ENCODE results near the gene SMAGP. TPM values are rescaled to one million over a fixed set of nuclear protein-coding genes. Genes with fewer than 3 reads are reported as not detected.

The SMAGP gene
- total RNA-seq, 1 experiment from 2014 or later, result 12.4 TPM

DNA sequence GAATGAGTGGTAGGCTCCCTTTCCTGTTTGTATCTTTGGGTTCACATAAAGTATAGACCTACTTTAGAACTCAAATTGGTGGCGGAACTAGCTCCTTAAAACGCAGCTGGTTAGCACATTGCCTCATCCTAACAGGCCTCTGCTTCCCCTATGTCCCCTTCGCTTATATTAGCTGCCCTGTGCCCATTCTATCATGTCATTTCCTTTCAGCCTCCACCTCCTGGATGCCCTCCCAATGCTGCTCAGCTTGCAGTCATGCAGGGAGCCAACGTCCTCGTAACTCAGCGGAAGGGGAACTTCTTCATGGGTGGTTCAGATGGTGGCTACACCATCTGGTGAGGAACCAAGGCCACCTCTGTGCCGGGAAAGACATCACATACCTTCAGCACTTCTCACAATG is 28.1 kb downstream of the SMAGP start:
- Histone ChIP-seq H3K56ac (ENCODE audit: insufficient read length, low read depth, low read length) (no peak overlapping the region), H3K4me2 (ENCODE audit: insufficient read depth, insufficient read length, low read length) (no peak overlapping the region), H2AK5ac (ENCODE audit: insufficient read length, low read length) (no peak overlapping the region), H3K27ac (ENCODE audit: insufficient read length, low read depth, low read length) (no peak overlapping the region), H3K9me3 (ENCODE audit: control insufficient read depth, low read depth, low read length) (no peaks in the 10 kb centered on the region), H3K23me2 (ENCODE audit: insufficient read length, low read depth, low read length, poor library complexity, severe bottlenecking) (peaks cover 4% of the 10 kb centered on the region), H4K8ac (replicated peaks; ENCODE audit: insufficient read length, low read depth, low read length) (no peak overlapping the region), H3T11ph (ENCODE audit: low read length) (no peak overlapping the region), H4K5ac (ENCODE audit: insufficient read length, low read depth, low read length) (no peak overlapping the region), H2BK12ac (ENCODE audit: insufficient read length, low read depth, low read length) (no peak overlapping the region), H3K9ac (ENCODE audit: extremely low read depth, insufficient read length, low read length) (no peak overlapping the region), H3K14ac (ENCODE audit: insufficient read depth, low read length) (no peak overlapping the region), H3K4me1 (ENCODE audit: insufficient read depth, low read length) (peaks cover 10% of the 10 kb centered on the region; the same call in 1 of the 2 replicates), H4K20me1 (ENCODE audit: control insufficient read depth, insufficient read depth, insufficient read length) (no peaks in the 10 kb centered on the region), H3K79me1 (ENCODE audit: insufficient read depth, low read depth, low read length, poor library complexity, severe bottlenecking) (no peaks in the 10 kb centered on the region), H3K23ac (ENCODE audit: insufficient read length, low read depth, low read length) (no peak overlapping the region), H2BK5ac (ENCODE audit: insufficient read length, low read length) (no peak overlapping the region), H3K18ac (ENCODE audit: insufficient read length, low read depth, low read length) (no peak overlapping the region), H2AFZ (ENCODE audit: low read length) (no peak overlapping the region), H2BK120ac (ENCODE audit: low read depth, low read length, poor library complexity, severe bottlenecking) (no peak overlapping the region), H3K27me3 (ENCODE audit: insufficient read depth, low read length) (no peaks in the 10 kb centered on the region), H2BK15ac (ENCODE audit: low read depth, low read length) (no peak overlapping the region), H3K4ac (ENCODE audit: low read depth, low read length) (no peak overlapping the region), H3K79me2 (ENCODE audit: insufficient read depth, low read length) (peaks cover 2% of the 10 kb centered on the region; the same call in 1 of the 2 replicates), H2BK20ac (ENCODE audit: low read depth, low read length, poor library complexity, severe bottlenecking) (no peak overlapping the region), H4K91ac (ENCODE audit: insufficient read length, low read depth, low read length) (no peak overlapping the region)
- TF ChIP-seq, protein P1, sequence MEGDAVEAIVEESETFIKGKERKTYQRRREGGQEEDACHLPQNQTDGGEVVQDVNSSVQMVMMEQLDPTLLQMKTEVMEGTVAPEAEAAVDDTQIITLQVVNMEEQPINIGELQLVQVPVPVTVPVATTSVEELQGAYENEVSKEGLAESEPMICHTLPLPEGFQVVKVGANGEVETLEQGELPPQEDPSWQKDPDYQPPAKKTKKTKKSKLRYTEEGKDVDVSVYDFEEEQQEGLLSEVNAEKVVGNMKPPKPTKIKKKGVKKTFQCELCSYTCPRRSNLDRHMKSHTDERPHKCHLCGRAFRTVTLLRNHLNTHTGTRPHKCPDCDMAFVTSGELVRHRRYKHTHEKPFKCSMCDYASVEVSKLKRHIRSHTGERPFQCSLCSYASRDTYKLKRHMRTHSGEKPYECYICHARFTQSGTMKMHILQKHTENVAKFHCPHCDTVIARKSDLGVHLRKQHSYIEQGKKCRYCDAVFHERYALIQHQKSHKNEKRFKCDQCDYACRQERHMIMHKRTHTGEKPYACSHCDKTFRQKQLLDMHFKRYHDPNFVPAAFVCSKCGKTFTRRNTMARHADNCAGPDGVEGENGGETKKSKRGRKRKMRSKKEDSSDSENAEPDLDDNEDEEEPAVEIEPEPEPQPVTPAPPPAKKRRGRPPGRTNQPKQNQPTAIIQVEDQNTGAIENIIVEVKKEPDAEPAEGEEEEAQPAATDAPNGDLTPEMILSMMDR (conservative IDR thresholded peaks at IDR 0.05), result no peak
- H3K36me3 Mint-ChIP-seq (ENCODE audit: insufficient read depth in 1 of 3, low read depth in 3 of 3), result peaks cover 31 to 54% (median 37%) of the 10 kb centered on the region in 3 experiments
- no peak overlapping the region for H3K4me3 Mint-ChIP-seq
- H3K9me3 Mint-ChIP-seq, result no peaks in the 10 kb centered on the region
- H3K27ac Mint-ChIP-seq, result no peak overlapping the region
- WGBS (ENCODE audit: extremely low coverage, insufficient read length, low lambda C conversion rate), result no CpG with 5 or more reads among the region's 7 CpGs
- H3K4me1 Mint-ChIP-seq, result peaks cover 24 to 27% of the 10 kb centered on the region in 2 experiments
- H3K27me3 Mint-ChIP-seq (ENCODE audit: low read depth), result no peaks in the 10 kb centered on the region
- DNase-seq, result no peak

All from H9 (cell line).